ENCODE results near the gene S100A3.

S100A3 gene

GRCh38 chr1:153547560-153548551 lies 1.2 kb downstream of the S100A3 start:
- DNase-seq = no peak

- DNase-seq = peak; percentile 34
Observed at GRCh38 chr1:153546796-153547559, 2.1 kb downstream of the S100A3 start.

- no peak for DNase-seq
Observed at GRCh38 chr1:153546371-153546770, 2.7 kb downstream of the S100A3 start.

GRCh38 chr1:153545067-153546055 lies 3.7 kb downstream of the S100A3 start, which contains the start of gene S100A4:
Gene S100A4, minus strand, starts transcription at chr1:153545806. Its CDS starts 1,012 bp downstream, at chr1:153544794.
- peak; percentile 87 for DNase-seq

- DNase-seq = no peak
Observed at GRCh38 chr1:153544453-153545066, 4.5 kb downstream of the S100A3 start.

GRCh38 chr1:153543736-153544135 lies 5.3 kb downstream of the S100A3 start:
- DNase-seq = no peak

GRCh38 chr1:153542956-153543711 lies 5.9 kb downstream of the S100A3 start:
- no peak for DNase-seq

GRCh38 chr1:153541641-153542590 lies 7.1 kb downstream of the S100A3 start:
- no peak for DNase-seq

GRCh38 chr1:153540394-153541361 lies 8.4 kb downstream of the S100A3 start, which contains the start of gene S100A5:
Gene S100A5, minus strand, starts transcription at chr1:153540934. Its CDS starts 743 bp downstream, at chr1:153540191.
- no peak for DNase-seq

GRCh38 chr1:153539395-153540093 lies 9.5 kb downstream of the S100A3 start:
- DNase-seq = peak; percentile 24

- peak; percentile 55 for DNase-seq
Observed at GRCh38 chr1:153538315-153538821, 10.7 kb downstream of the S100A3 start.

GRCh38 chr1:153537376-153537730 lies 11.7 kb downstream of the S100A3 start:
- DNase-seq = no peak

GRCh38 chr1:153536671-153537375 lies 12.2 kb downstream of the S100A3 start:
- peak; percentile 55 for DNase-seq

GRCh38 chr1:153536012-153536670 lies 12.9 kb downstream of the S100A3 start:
- no peak for DNase-seq

- no peak for DNase-seq
Observed at GRCh38 chr1:153535242-153536011, 13.6 kb downstream of the S100A3 start, which contains the start of gene S100A6. Gene S100A6, minus strand, starts transcription at chr1:153535991. Its CDS starts 652 bp downstream, at chr1:153535339.

GRCh38 chr1:153534925-153535241 lies 14.2 kb downstream of the S100A3 start:
- no peak for DNase-seq
